Glutamatergic neuron (in vitro differentiated cells): ENCODE measurements around the gene TMEM200B. TPM values are rescaled to one million over a fixed set of nuclear protein-coding genes. Genes with fewer than 3 reads are reported as not detected.
"Not testable (repeated sequence)": the region's sequence is repeated elsewhere in the genome, so short reads cannot be mapped to it uniquely, and the experiment has no call there.

Experiments used
- DNase-seq: peaks from one replicate; pipeline ENCODE4 v3.0.0; 2022
- H3K27ac Mint-ChIP-seq: one replicate; pipeline ENCODE4 v1.8.0; 2020; ENCODE audit warnings: mild to moderate bottlenecking, mixed read lengths, inconsistent platforms; ENCODE audit not compliant: unreplicated experiment
- H3K27me3 Mint-ChIP-seq: one replicate; pipeline ENCODE4 v1.8.0; 2020; ENCODE audit warnings: mild to moderate bottlenecking, moderate library complexity, mixed read lengths, inconsistent platforms; ENCODE audit not compliant: unreplicated experiment
- H3K36me3 Mint-ChIP-seq: one replicate; pipeline ENCODE4 v1.8.0; 2020; ENCODE audit warnings: mild to moderate bottlenecking, mixed read lengths, inconsistent platforms; ENCODE audit not compliant: unreplicated experiment
- H3K4me1 Mint-ChIP-seq: one replicate; pipeline ENCODE4 v1.8.0; 2020; ENCODE audit warnings: mild to moderate bottlenecking, low read depth, mixed read lengths, inconsistent platforms; ENCODE audit not compliant: unreplicated experiment
- H3K4me3 Mint-ChIP-seq: one replicate; pipeline ENCODE4 v1.8.0; 2020; ENCODE audit warnings: mild to moderate bottlenecking, mixed read lengths, inconsistent platforms; ENCODE audit not compliant: unreplicated experiment
- H3K9me3 Mint-ChIP-seq: one replicate; pipeline ENCODE4 v1.8.0; 2020; ENCODE audit warnings: mild to moderate bottlenecking, moderate library complexity, mixed read lengths, inconsistent platforms; ENCODE audit not compliant: unreplicated experiment
- CTCF ChIP-seq: fragments of 200-600 bp; sonication (generic); IDR thresholded peaks from one replicate; pipeline ENCODE4 v1.5.0; 2021; ENCODE audit not compliant: partially characterized antibody, unreplicated experiment
- total RNA-seq: library from RNA; stranded (reverse); fragmentation: NEBNext Ultra II Directional; extraction: Animal tissue kit (Norgen Biotek cat#: 25700); gene quantifications from one replicate; pipeline ENCODE4 v1.2.1, GENCODE V29; 2021; ENCODE audit not compliant: unreplicated experiment

Gene TMEM200B
- total RNA-seq, 1 donor from 2014 or later = 5.8 TPM

- Mint-ChIP-seq H3K4me1 (peaks cover 2% of the 10 kb centered on the region), H3K36me3 (no peaks in the 10 kb centered on the region), H3K27me3 (peaks cover 4% of the 10 kb centered on the region), H3K9me3 (no peaks in the 10 kb centered on the region), H3K27ac (no peak overlapping the region), H3K4me3 (no peak overlapping the region)
- DNase-seq = no peak
- TF ChIP-seq CTCF = no peak
Measured at GRCh38 chr1:29136391-29136915, 12.8 kb upstream of the TMEM200B start.

- peaks cover 2% of the 10 kb centered on the region for H3K9me3 Mint-ChIP-seq
- no peak for TF ChIP-seq CTCF
- H3K27me3 Mint-ChIP-seq = peaks cover 4% of the 10 kb centered on the region
- no peak for DNase-seq
- no peak overlapping the region for H3K27ac Mint-ChIP-seq
- H3K36me3 Mint-ChIP-seq = no peaks in the 10 kb centered on the region
- H3K4me1 Mint-ChIP-seq = peaks cover 2% of the 10 kb centered on the region
- no peak overlapping the region for H3K4me3 Mint-ChIP-seq
Measured at GRCh38 chr1:29134695-29135028, 11.0 kb upstream of the TMEM200B start.

- Mint-ChIP-seq H3K27me3 (peaks cover 4% of the 10 kb centered on the region), H3K27ac (no peak overlapping the region), H3K4me1 (peaks cover 2% of the 10 kb centered on the region), H3K36me3 (no peaks in the 10 kb centered on the region), H3K4me3 (no peak overlapping the region), H3K9me3 (peaks cover 2% of the 10 kb centered on the region)
- TF ChIP-seq CTCF = no peak
- no peak for DNase-seq
Measured at GRCh38 chr1:29133861-29134694, 10.4 kb upstream of the TMEM200B start.

- H3K36me3 Mint-ChIP-seq, H3K27ac Mint-ChIP-seq, H3K9me3 Mint-ChIP-seq, H3K4me3 Mint-ChIP-seq, H3K4me1 Mint-ChIP-seq, DNase-seq, H3K27me3 Mint-ChIP-seq: not testable (repeated sequence)
Measured at GRCh38 chr1:29131056-29131455, 7.4 kb upstream of the TMEM200B start.

- Mint-ChIP-seq H3K36me3 (no peaks in the 10 kb centered on the region), H3K4me3 (no peak overlapping the region), H3K27me3 (peaks cover 2% of the 10 kb centered on the region), H3K4me1 (peaks cover 2% of the 10 kb centered on the region), H3K27ac (no peak overlapping the region), H3K9me3 (peaks cover 3% of the 10 kb centered on the region)
- TF ChIP-seq CTCF = no peak
- no peak for DNase-seq
Measured at GRCh38 chr1:29129916-29130315, 6.2 kb upstream of the TMEM200B start.
